ENCODE measurements around the gene PRTFDC1.

The PRTFDC1 gene

GRCh38 chr10:24866604-24867583 is 85.5 kb downstream of the PRTFDC1 start:
- H3K9ac ChIP-seq (ENCODE audit: low read length): no peak overlapping the region
- no peaks in the 10 kb centered on the region for H3K36me3 ChIP-seq (ENCODE audit: insufficient read depth, low read length)
- no peaks in the 10 kb centered on the region for H3K27me3 ChIP-seq (ENCODE audit: control insufficient read depth in 1 of 2, insufficient read depth in 2 of 2, low read length in 2 of 2)
- H3K9me3 ChIP-seq (ENCODE audit: low read length): no peaks in the 10 kb centered on the region
- H3K4me1 ChIP-seq (ENCODE audit: insufficient read depth, low read length): peaks cover 12% of the 10 kb centered on the region
- H3K4me3 ChIP-seq (ENCODE audit: low read depth in 1 of 2, low read length in 2 of 2): peak overlapping the region in 1 of 2 donors; percentile 18
- H3K27ac ChIP-seq (ENCODE audit: low read depth, low read length): peak overlapping the region; percentile 63

GRCh38 chr10:24865783-24866182 is 86.6 kb downstream of the PRTFDC1 start:
- Histone ChIP-seq H3K27ac (ENCODE audit: low read depth, low read length) (no peak overlapping the region), H3K4me1 (ENCODE audit: insufficient read depth, low read length) (peaks cover 12% of the 10 kb centered on the region), H3K9ac (ENCODE audit: low read length) (no peak overlapping the region), H3K9me3 (ENCODE audit: low read length) (no peaks in the 10 kb centered on the region), H3K27me3 (ENCODE audit: control insufficient read depth in 1 of 2, insufficient read depth in 2 of 2, low read length in 2 of 2) (no peaks in the 10 kb centered on the region), H3K36me3 (ENCODE audit: insufficient read depth, low read length) (no peaks in the 10 kb centered on the region), H3K4me3 (ENCODE audit: low read depth in 1 of 2, low read length in 2 of 2) (no peak overlapping the region)

GRCh38 chr10:24862589-24862988 is 89.8 kb downstream of the PRTFDC1 start:
- no peaks in the 10 kb centered on the region for H3K9me3 ChIP-seq (ENCODE audit: low read length)
- no peak overlapping the region for H3K27ac ChIP-seq (ENCODE audit: low read depth, low read length)
- no peaks in the 10 kb centered on the region for H3K27me3 ChIP-seq (ENCODE audit: control insufficient read depth in 1 of 2, insufficient read depth in 2 of 2, low read length in 2 of 2)
- H3K9ac ChIP-seq (ENCODE audit: low read length): no peak overlapping the region
- no peaks in the 10 kb centered on the region for H3K36me3 ChIP-seq (ENCODE audit: insufficient read depth, low read length)
- no peaks in the 10 kb centered on the region for H3K4me1 ChIP-seq (ENCODE audit: insufficient read depth, low read length)
- no peak overlapping the region for H3K4me3 ChIP-seq (ENCODE audit: low read depth in 1 of 2, low read length in 2 of 2)

GRCh38 chr10:24858288-24859270 is 93.8 kb downstream of the PRTFDC1 start:
- Histone ChIP-seq H3K36me3 (ENCODE audit: insufficient read depth, low read length) (no peaks in the 10 kb centered on the region), H3K4me3 (ENCODE audit: low read depth in 1 of 2, low read length in 2 of 2) (no peak overlapping the region), H3K9me3 (ENCODE audit: low read length) (no peaks in the 10 kb centered on the region), H3K9ac (ENCODE audit: low read length) (no peak overlapping the region), H3K27me3 (ENCODE audit: control insufficient read depth in 1 of 2, insufficient read depth in 2 of 2, low read length in 2 of 2) (no peaks in the 10 kb centered on the region), H3K4me1 (ENCODE audit: insufficient read depth, low read length) (no peaks in the 10 kb centered on the region), H3K27ac (ENCODE audit: low read depth, low read length) (no peak overlapping the region)

- Histone ChIP-seq H3K27ac (ENCODE audit: low read depth, low read length) (no peak overlapping the region), H3K9me3 (ENCODE audit: low read length) (no peaks in the 10 kb centered on the region), H3K4me3 (ENCODE audit: low read depth in 1 of 2, low read length in 2 of 2) (no peak overlapping the region), H3K9ac (ENCODE audit: low read length) (no peak overlapping the region), H3K36me3 (ENCODE audit: insufficient read depth, low read length) (no peaks in the 10 kb centered on the region), H3K27me3 (ENCODE audit: control insufficient read depth in 1 of 2, insufficient read depth in 2 of 2, low read length in 2 of 2) (no peaks in the 10 kb centered on the region), H3K4me1 (ENCODE audit: insufficient read depth, low read length) (no peaks in the 10 kb centered on the region)
Observed at GRCh38 chr10:24857031-24857725, 95.2 kb downstream of the PRTFDC1 start.

- no peaks in the 10 kb centered on the region for H3K27me3 ChIP-seq (ENCODE audit: control insufficient read depth in 1 of 2, insufficient read depth in 2 of 2, low read length in 2 of 2)
- H3K4me3 ChIP-seq (ENCODE audit: low read depth in 1 of 2, low read length in 2 of 2): no peak overlapping the region
- H3K36me3 ChIP-seq (ENCODE audit: insufficient read depth, low read length): no peaks in the 10 kb centered on the region
- no peaks in the 10 kb centered on the region for H3K9me3 ChIP-seq (ENCODE audit: low read length)
- H3K4me1 ChIP-seq (ENCODE audit: insufficient read depth, low read length): no peaks in the 10 kb centered on the region
- no peak overlapping the region for H3K27ac ChIP-seq (ENCODE audit: low read depth, low read length)
- H3K9ac ChIP-seq (ENCODE audit: low read length): no peak overlapping the region
Observed at GRCh38 chr10:24854256-24854655, 98.2 kb downstream of the PRTFDC1 start.

- no peaks in the 10 kb centered on the region for H3K27me3 ChIP-seq (ENCODE audit: control insufficient read depth in 1 of 2, insufficient read depth in 2 of 2, low read length in 2 of 2)
Observed at GRCh38 chr10:24853661-24854060, 98.7 kb downstream of the PRTFDC1 start.

GRCh38 chr10:24851629-24852028 is 100.8 kb downstream of the PRTFDC1 start:
- Histone ChIP-seq H3K9me3 (ENCODE audit: low read length) (no peaks in the 10 kb centered on the region), H3K9ac (ENCODE audit: low read length) (no peak overlapping the region), H3K4me3 (ENCODE audit: low read depth in 1 of 2, low read length in 2 of 2) (no peak overlapping the region)

More at GRCh38 chr10:24853661-24854060, 98.7 kb downstream of the PRTFDC1 start:
- no peak overlapping the region for H3K27ac ChIP-seq (ENCODE audit: low read depth, low read length)
- no peaks in the 10 kb centered on the region for H3K9me3 ChIP-seq (ENCODE audit: low read length)
- no peak overlapping the region for H3K9ac ChIP-seq (ENCODE audit: low read length)
- H3K4me1 ChIP-seq (ENCODE audit: insufficient read depth, low read length): no peaks in the 10 kb centered on the region
- no peak overlapping the region for H3K4me3 ChIP-seq (ENCODE audit: low read depth in 1 of 2, low read length in 2 of 2)
- H3K36me3 ChIP-seq (ENCODE audit: insufficient read depth, low read length): no peaks in the 10 kb centered on the region

GRCh38 chr10:24850727-24851296 is 101.6 kb downstream of the PRTFDC1 start:
- Histone ChIP-seq H3K9me3 (ENCODE audit: low read length) (no peaks in the 10 kb centered on the region), H3K27me3 (ENCODE audit: control insufficient read depth in 1 of 2, insufficient read depth in 2 of 2, low read length in 2 of 2) (no peaks in the 10 kb centered on the region), H3K36me3 (ENCODE audit: insufficient read depth, low read length) (no peaks in the 10 kb centered on the region), H3K4me1 (ENCODE audit: insufficient read depth, low read length) (no peaks in the 10 kb centered on the region), H3K27ac (ENCODE audit: low read depth, low read length) (no peak overlapping the region), H3K4me3 (ENCODE audit: low read depth in 1 of 2, low read length in 2 of 2) (no peak overlapping the region), H3K9ac (ENCODE audit: low read length) (no peak overlapping the region)

More at GRCh38 chr10:24851629-24852028, 100.8 kb downstream of the PRTFDC1 start:
- Histone ChIP-seq H3K4me1 (ENCODE audit: insufficient read depth, low read length) (no peaks in the 10 kb centered on the region), H3K27ac (ENCODE audit: low read depth, low read length) (no peak overlapping the region), H3K36me3 (ENCODE audit: insufficient read depth, low read length) (no peaks in the 10 kb centered on the region), H3K27me3 (ENCODE audit: control insufficient read depth in 1 of 2, insufficient read depth in 2 of 2, low read length in 2 of 2) (no peaks in the 10 kb centered on the region)

- Histone ChIP-seq H3K36me3 (ENCODE audit: insufficient read depth, low read length) (no peaks in the 10 kb centered on the region), H3K4me3 (ENCODE audit: low read depth in 1 of 2, low read length in 2 of 2) (no peak overlapping the region), H3K27me3 (ENCODE audit: control insufficient read depth in 1 of 2, insufficient read depth in 2 of 2, low read length in 2 of 2) (no peaks in the 10 kb centered on the region), H3K27ac (ENCODE audit: low read depth, low read length) (no peak overlapping the region), H3K9me3 (ENCODE audit: low read length) (no peaks in the 10 kb centered on the region), H3K9ac (ENCODE audit: low read length) (no peak overlapping the region), H3K4me1 (ENCODE audit: insufficient read depth, low read length) (no peaks in the 10 kb centered on the region)
Observed at GRCh38 chr10:24849501-24850299, 102.7 kb downstream of the PRTFDC1 start.

All from muscle layer of colon (tissue), 2 donors.